Measurements from ENCODE around the gene CBY1. TPM values are rescaled to one million over a fixed set of nuclear protein-coding genes. Genes with fewer than 3 reads are reported as not detected.
A peak's percentile ranks its signal among the peaks of the same experiment; 100 is the strongest.

CBY1 gene
- total and polyA plus RNA-seq, 10 of the 15 experiments (the other 5 are each of a cell fraction or from before 2014, with no cell fraction given): 7.3 to 18.6 (median 11.9) TPM

- TF ChIP-seq FOS (IDR thresholded peaks at IDR 0.05; ENCODE audit: borderline replicate concordance, extremely low read depth, insufficient read length): peak; percentile 79
- TF ChIP-seq, protein P1, sequence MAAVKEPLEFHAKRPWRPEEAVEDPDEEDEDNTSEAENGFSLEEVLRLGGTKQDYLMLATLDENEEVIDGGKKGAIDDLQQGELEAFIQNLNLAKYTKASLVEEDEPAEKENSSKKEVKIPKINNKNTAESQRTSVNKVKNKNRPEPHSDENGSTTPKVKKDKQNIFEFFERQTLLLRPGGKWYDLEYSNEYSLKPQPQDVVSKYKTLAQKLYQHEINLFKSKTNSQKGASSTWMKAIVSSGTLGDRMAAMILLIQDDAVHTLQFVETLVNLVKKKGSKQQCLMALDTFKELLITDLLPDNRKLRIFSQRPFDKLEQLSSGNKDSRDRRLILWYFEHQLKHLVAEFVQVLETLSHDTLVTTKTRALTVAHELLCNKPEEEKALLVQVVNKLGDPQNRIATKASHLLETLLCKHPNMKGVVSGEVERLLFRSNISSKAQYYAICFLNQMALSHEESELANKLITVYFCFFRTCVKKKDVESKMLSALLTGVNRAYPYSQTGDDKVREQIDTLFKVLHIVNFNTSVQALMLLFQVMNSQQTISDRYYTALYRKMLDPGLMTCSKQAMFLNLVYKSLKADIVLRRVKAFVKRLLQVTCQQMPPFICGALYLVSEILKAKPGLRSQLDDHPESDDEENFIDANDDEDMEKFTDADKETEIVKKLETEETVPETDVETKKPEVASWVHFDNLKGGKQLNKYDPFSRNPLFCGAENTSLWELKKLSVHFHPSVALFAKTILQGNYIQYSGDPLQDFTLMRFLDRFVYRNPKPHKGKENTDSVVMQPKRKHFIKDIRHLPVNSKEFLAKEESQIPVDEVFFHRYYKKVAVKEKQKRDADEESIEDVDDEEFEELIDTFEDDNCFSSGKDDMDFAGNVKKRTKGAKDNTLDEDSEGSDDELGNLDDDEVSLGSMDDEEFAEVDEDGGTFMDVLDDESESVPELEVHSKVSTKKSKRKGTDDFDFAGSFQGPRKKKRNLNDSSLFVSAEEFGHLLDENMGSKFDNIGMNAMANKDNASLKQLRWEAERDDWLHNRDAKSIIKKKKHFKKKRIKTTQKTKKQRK (IDR thresholded peaks at IDR 0.05; ENCODE audit: low read depth, low read length): peak; percentile 73
- TF ChIP-seq, protein P2, sequence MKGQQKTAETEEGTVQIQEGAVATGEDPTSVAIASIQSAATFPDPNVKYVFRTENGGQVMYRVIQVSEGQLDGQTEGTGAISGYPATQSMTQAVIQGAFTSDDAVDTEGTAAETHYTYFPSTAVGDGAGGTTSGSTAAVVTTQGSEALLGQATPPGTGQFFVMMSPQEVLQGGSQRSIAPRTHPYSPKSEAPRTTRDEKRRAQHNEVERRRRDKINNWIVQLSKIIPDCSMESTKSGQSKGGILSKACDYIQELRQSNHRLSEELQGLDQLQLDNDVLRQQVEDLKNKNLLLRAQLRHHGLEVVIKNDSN (IDR thresholded peaks at IDR 0.05; ENCODE audit: borderline replicate concordance, extremely low read length, insufficient read depth, low read depth, low read length): no peak
- TF ChIP-seq CTCF (IDR thresholded peaks at IDR 0.05 in 2 of 3, conservative IDR thresholded peaks at IDR 0.05 in 1 of 3; ENCODE audit: control insufficient read depth in 2 of 3, extremely low read depth in 1 of 3, insufficient read depth in 1 of 3, low read depth in 3 of 3, low read length in 3 of 3): no peak
- TF ChIP-seq KDM1A (IDR thresholded peaks at IDR 0.05; ENCODE audit: borderline replicate concordance): no peak
- TF ChIP-seq BCL11A (IDR thresholded peaks at IDR 0.05; ENCODE audit: low read depth, low read length): no peak
- TF ChIP-seq FOXM1 (IDR thresholded peaks at IDR 0.05; ENCODE audit: low read depth, low read length): no peak
- TF ChIP-seq NBN (IDR thresholded peaks at IDR 0.05): peak; percentile 68; the same call in 1 of the 2 replicates
- no peak for TF ChIP-seq SUZ12 (IDR thresholded peaks at IDR 0.05; ENCODE audit: unreplicated experiment)
- TF ChIP-seq RAD21 (IDR thresholded peaks at IDR 0.05; ENCODE audit: insufficient read depth, low read depth, low read length): no peak
- no peak for TF ChIP-seq BMI1 (IDR thresholded peaks at IDR 0.05; ENCODE audit: borderline replicate concordance)
- no peak; the same call in 1 of the 2 replicates for TF ChIP-seq PAX8 (IDR thresholded peaks at IDR 0.05)
- TF ChIP-seq POLR2AphosphoS2 (IDR thresholded peaks at IDR 0.05; ENCODE audit: low read depth, low read length): no peak
- no peak for TF ChIP-seq ZNF384 (IDR thresholded peaks at IDR 0.05; ENCODE audit: borderline replicate concordance, low read depth, low read length)
- no peak for TF ChIP-seq CEBPB (IDR thresholded peaks at IDR 0.05; ENCODE audit: borderline replicate concordance in 1 of 2, low read depth in 2 of 2, low read length in 2 of 2)
- no peak for TF ChIP-seq SIX5 (IDR thresholded peaks at IDR 0.05; ENCODE audit: low read depth, low read length, severe bottlenecking)
- peak; percentile 83 for TF ChIP-seq SMAD1 (IDR thresholded peaks at IDR 0.05; ENCODE audit: low read depth, partially characterized antibody)
- peak; percentile 100 for TF ChIP-seq DPF2 (IDR thresholded peaks at IDR 0.05)
- TF ChIP-seq SPI1 (IDR thresholded peaks at IDR 0.05; ENCODE audit: borderline replicate concordance, insufficient read depth, low read depth, low read length): no peak
Measured at GRCh38 chr22:38705235-38706100, 49.0 kb downstream of the CBY1 start, which contains the start of gene GTPBP1 (continued).
